Measurements from ENCODE around the gene NOTCH2NLA. TPM values are rescaled to one million over a fixed set of nuclear protein-coding genes. Genes with fewer than 3 reads are reported as not detected.
"Not testable (repeated sequence)": the region's sequence is repeated elsewhere in the genome, so short reads cannot be mapped to it uniquely, and the experiment has no call there.

The NOTCH2NLA gene
- total RNA-seq = 40.3 and 42.8 TPM in 2 replicates

- intact Hi-C loops (cut with micrococcal nuclease) = not testable (repeated sequence)
These were observed at the start of gene NOTCH2NLA for GRCh38 chr1:146228710-146229477. TSS of gene NOTCH2NLA (minus strand) at chr1:146229021. CDS start at chr1:146189337, 39,684 bp downstream.

GRCh38 chr1:146278346-146278745, 49.5 kb upstream of the NOTCH2NLA start:
- intact Hi-C loops (cut with micrococcal nuclease) = not testable (repeated sequence)

GRCh38 chr1:146277087-146277486, 48.3 kb upstream of the NOTCH2NLA start:
- intact Hi-C loops (cut with micrococcal nuclease) = not testable (repeated sequence)

- intact Hi-C loops (cut with micrococcal nuclease) = not testable (repeated sequence)
These were observed 45.3 kb upstream of the NOTCH2NLA start for GRCh38 chr1:146274083-146274482.

- intact Hi-C loops (cut with micrococcal nuclease) = not testable (repeated sequence)
These were observed 44.4 kb upstream of the NOTCH2NLA start for GRCh38 chr1:146273194-146273593.

GRCh38 chr1:146272734-146273133, 43.9 kb upstream of the NOTCH2NLA start:
- intact Hi-C loops (cut with micrococcal nuclease) = not testable (repeated sequence)

- intact Hi-C loops (cut with micrococcal nuclease) = not testable (repeated sequence)
These were observed 43.2 kb upstream of the NOTCH2NLA start for GRCh38 chr1:146271977-146272376.

GRCh38 chr1:146270129-146270528, 41.3 kb upstream of the NOTCH2NLA start:
- intact Hi-C loops (cut with micrococcal nuclease) = not testable (repeated sequence)

GRCh38 chr1:146266179-146266748, 37.4 kb upstream of the NOTCH2NLA start:
- intact Hi-C loops (cut with micrococcal nuclease) = not testable (repeated sequence)

- intact Hi-C loops (cut with micrococcal nuclease) = not testable (repeated sequence)
These were observed 35.9 kb upstream of the NOTCH2NLA start for GRCh38 chr1:146264761-146265160.

GRCh38 chr1:146260006-146260730, 31.3 kb upstream of the NOTCH2NLA start:
- intact Hi-C loops (cut with micrococcal nuclease) = not testable (repeated sequence)

- intact Hi-C loops (cut with micrococcal nuclease) = not testable (repeated sequence)
These were observed 29.3 kb upstream of the NOTCH2NLA start for GRCh38 chr1:146257992-146258552.

GRCh38 chr1:146254569-146255197, 25.9 kb upstream of the NOTCH2NLA start:
- intact Hi-C loops (cut with micrococcal nuclease) = not testable (repeated sequence)

- intact Hi-C loops (cut with micrococcal nuclease) = not testable (repeated sequence)
These were observed 24.5 kb upstream of the NOTCH2NLA start for GRCh38 chr1:146253249-146253855.

- intact Hi-C loops (cut with micrococcal nuclease) = not testable (repeated sequence)
These were observed 22.7 kb upstream of the NOTCH2NLA start for GRCh38 chr1:146251523-146251922.

- intact Hi-C loops (cut with micrococcal nuclease) = not testable (repeated sequence)
These were observed 19.8 kb upstream of the NOTCH2NLA start for GRCh38 chr1:146248643-146249042.

- intact Hi-C loops (cut with micrococcal nuclease) = not testable (repeated sequence)
These were observed 7.8 kb upstream of the NOTCH2NLA start for GRCh38 chr1:146236626-146237025.

- intact Hi-C loops (cut with micrococcal nuclease) = not testable (repeated sequence)
These were observed 7.3 kb upstream of the NOTCH2NLA start for GRCh38 chr1:146236026-146236601.

GRCh38 chr1:146228144-146228682, 608 bp downstream of the NOTCH2NLA start:
- intact Hi-C loops (cut with micrococcal nuclease) = not testable (repeated sequence)

- intact Hi-C loops (cut with micrococcal nuclease) = not testable (repeated sequence)
These were observed 54.3 kb downstream of the NOTCH2NLA start for GRCh38 chr1:146174531-146174930.

All from T-helper 2 cell treated with Interferon-gamma antibody and Interleukin-4, amounts not matched to agents 100 ng/mL and 5 ng/mL, for 36 hours (primary cell).